Measurements from ENCODE around the gene DNAJA4.

GRCh38 chr15:78265752-78266224, 1.4 kb downstream of the DNAJA4 start:
- no peak for TF ChIP-seq CTCF (IDR thresholded peaks at IDR 0.05; ENCODE audit: borderline replicate concordance, extremely low read depth, low read length, poor library complexity, severe bottlenecking)
- no peak for TF ChIP-seq EZH2 (IDR thresholded peaks at IDR 0.05; ENCODE audit: borderline replicate concordance, low read depth, low read length, severe bottlenecking)

All from DND-41 (cell line).